ENCODE measurements around the gene SAMD11.

Gene SAMD11

GRCh38 chr1:905811-906599 lies 17.7 kb upstream of the SAMD11 start:
- no peak for FAIRE-seq

- FAIRE-seq = no peak
These were observed 16.9 kb upstream of the SAMD11 start for GRCh38 chr1:906600-907420.

- FAIRE-seq = no peak
These were observed 15.9 kb upstream of the SAMD11 start for GRCh38 chr1:907611-908451.

- no peak for FAIRE-seq
These were observed 15.1 kb upstream of the SAMD11 start for GRCh38 chr1:908661-909060.

GRCh38 chr1:909861-910310 lies 13.8 kb upstream of the SAMD11 start:
- FAIRE-seq = no peak

- no peak for FAIRE-seq
These were observed 13.3 kb upstream of the SAMD11 start for GRCh38 chr1:910311-910880.

- FAIRE-seq = no peak
These were observed 12.6 kb upstream of the SAMD11 start for GRCh38 chr1:910881-911721.

- no peak for FAIRE-seq
These were observed 11.6 kb upstream of the SAMD11 start for GRCh38 chr1:911875-912739.

- no peak for FAIRE-seq
These were observed 10.9 kb upstream of the SAMD11 start for GRCh38 chr1:912740-913301.

- no peak for FAIRE-seq
These were observed 10.1 kb upstream of the SAMD11 start for GRCh38 chr1:913491-914130.

GRCh38 chr1:914131-914890 lies 9.4 kb upstream of the SAMD11 start:
- FAIRE-seq = no peak

- FAIRE-seq = no peak
These were observed 8.8 kb upstream of the SAMD11 start for GRCh38 chr1:914891-915280.

- FAIRE-seq = no peak
These were observed 8.2 kb upstream of the SAMD11 start for GRCh38 chr1:915295-916172.

GRCh38 chr1:916173-917075 lies 7.3 kb upstream of the SAMD11 start:
- no peak for FAIRE-seq

- FAIRE-seq = no peak
These were observed 6.7 kb upstream of the SAMD11 start for GRCh38 chr1:917076-917459.

- FAIRE-seq = no peak
These were observed 6.1 kb upstream of the SAMD11 start for GRCh38 chr1:917466-918091.
